HepG2 (cell line): ENCODE results near the gene KIF6. TPM values are rescaled to one million over a fixed set of nuclear protein-coding genes. Genes with fewer than 3 reads are reported as not detected.

Experiments used
- ATAC-seq: fragments of 200-7000 bp; cut with Tn5 transposase; 3 replicates; pipeline ENCODE4 v1.9.1; 2020; ENCODE audit warnings: mild to moderate bottlenecking, moderate library complexity
- BruUV-seq: library from RNA; stranded (reverse); fragments of 400-500 nt; replicated peaks from 2 replicates; lab custom pipeline; 2021; lab: Mats Ljungman, UMichigan
- CTCF ChIA-PET: fragments of 300-600 bp; formaldehyde crosslinking; extraction: SDS; loops from one replicate; lab custom pipeline; 2021; ENCODE audit warnings: low total read pairs, inconsistent platforms, low intra/inter-chr PET ratio; lab: Yijun Ruan, JAX
- POLR2A ChIA-PET: fragments of 350-600 bp; sonication (Branson Sonifier 250); formaldehyde crosslinking; loops from one replicate; lab custom pipeline; 2020; ENCODE audit warnings: antibody characterized with exemption, inconsistent platforms; lab: Yijun Ruan, JAX
- DNase-seq: peaks from one replicate; pipeline ENCODE4 v3.0.0-alpha.2; 2015; ENCODE audit warnings: low spot score
- FAIRE-seq: peaks from 3 replicates; lab custom pipeline; 2011; peaks lifted over from hg19 to GRCh38; lab: Jason Lieb, UNC
- H2AFZ ChIP-seq: one replicate; pipeline ENCODE4 v1.6.1; 2011; ENCODE audit warnings: low read length, inconsistent platforms
- H3K27ac ChIP-seq: fragments of 300-600 bp; 3 replicates; pipeline ENCODE4 v1.8.0; 2011; ENCODE audit warnings: mixed run types, mild to moderate bottlenecking, mixed read lengths, low read length, inconsistent platforms; ENCODE audit not compliant: insufficient read depth; ENCODE audit errors: extremely low read length
- H3K27me3 ChIP-seq, 2 experiments: fragments of 200-600 bp in 1 of 2; 2 replicates in 1 of 2; 3 replicates in 1 of 2; pipeline versions ENCODE4 v1.6.0 to v1.8.0; 2011; ENCODE audit warnings: low read length in 2 of 2, mild to moderate bottlenecking in 2 of 2, moderate library complexity in 2 of 2, inconsistent platforms in 1 of 2; ENCODE audit not compliant: insufficient read depth in 2 of 2, control insufficient read depth in 1 of 2
- H3K36me3 ChIP-seq, 2 experiments: fragments of 200-600 bp in 1 of 2; replicated peaks in 1 of 2; 2 replicates in 1 of 2; 3 replicates in 1 of 2; pipeline versions ENCODE4 v1.5.1 to v1.8.0; 2011; ENCODE audit warnings: low read length in 2 of 2, inconsistent platforms in 1 of 2; ENCODE audit not compliant: insufficient read depth in 2 of 2, control insufficient read depth in 1 of 2
- H3K4me1 ChIP-seq: 2 replicates; pipeline ENCODE4 v1.5.1; 2012; ENCODE audit warnings: low read length, inconsistent platforms; ENCODE audit not compliant: insufficient read depth
- H3K4me2 ChIP-seq: 2 replicates; pipeline ENCODE4 v1.6.0; 2011; ENCODE audit warnings: low read depth, low read length, inconsistent platforms
- H3K4me3 ChIP-seq, 3 experiments: fragments of 200-600 bp in 1 of 3; sonication (generic), shearing (Covaris generic) in 1 of 3; replicated peaks in 1 of 3; 2 replicates each; pipeline ENCODE4 v1.5.1; 2011 to 2016; ENCODE audit warnings: low read length in 3 of 3, inconsistent platforms in 2 of 3, low read depth in 2 of 3, mild to moderate bottlenecking in 2 of 3, control low read depth in 1 of 3, mixed read lengths in 1 of 3; ENCODE audit not compliant: insufficient read depth in 1 of 3
- H3K79me2 ChIP-seq: one replicate; pipeline ENCODE4 v1.6.1; 2011; ENCODE audit warnings: low read length, inconsistent platforms; ENCODE audit not compliant: insufficient read depth
- H3K9ac ChIP-seq: 2 replicates; pipeline ENCODE4 v1.6.0; 2011; ENCODE audit warnings: mild to moderate bottlenecking, low read depth, low read length, inconsistent platforms; ENCODE audit not compliant: insufficient read depth
- H3K9me3 ChIP-seq: 2 replicates; pipeline ENCODE4 v1.5.1; 2012; ENCODE audit warnings: mild to moderate bottlenecking, low read length
- H4K20me1 ChIP-seq: 2 replicates; pipeline ENCODE4 v1.6.0; 2011; ENCODE audit warnings: inconsistent platforms, mild to moderate bottlenecking, low read length, moderate library complexity; ENCODE audit not compliant: insufficient read depth
- ATF7 ChIP-seq, 2 experiments: fragments of 450-650 bp in 1 of 2; sonication (generic) in 1 of 2; formaldehyde crosslinking in 1 of 2; IDR thresholded peaks; 2 replicates each; pipeline versions ENCODE4 v1.4.0 to v1.6.1; 2016 to 2020; ENCODE audit warnings: antibody characterized with exemption in 1 of 2, mild to moderate bottlenecking in 1 of 2, missing genetic modification reagents in 1 of 2
- BRF2 ChIP-seq: sonication (generic); formaldehyde crosslinking; IDR thresholded peaks from 2 replicates; pipeline ENCODE4 v1.8.1; 2022; ENCODE audit warnings: mild to moderate bottlenecking, missing genetic modification reagents
- CREB1 ChIP-seq, 2 experiments: fragments of 450-650 bp in 1 of 2; IDR thresholded peaks; 2 replicates each; pipeline ENCODE4 v1.6.1; 2016 to 2017; ENCODE audit warnings: control low read depth in 1 of 2, mild to moderate bottlenecking in 1 of 2, missing compliant biosample characterization in 1 of 2, missing genetic modification characterization in 1 of 2
- NPAS2 ChIP-seq: sonication (generic); formaldehyde crosslinking; IDR thresholded peaks from 2 replicates; pipeline ENCODE4 v1.8.0; 2022; ENCODE audit warnings: mild to moderate bottlenecking, missing genetic modification reagents, borderline replicate concordance
- RARG ChIP-seq: sonication (generic); formaldehyde crosslinking; IDR thresholded peaks from 2 replicates; pipeline ENCODE4 v1.4.0; 2020; ENCODE audit warnings: low read depth, mild to moderate bottlenecking, missing genetic modification reagents
- ZNF430 ChIP-seq: sonication (generic); formaldehyde crosslinking; IDR thresholded peaks from 2 replicates; pipeline ENCODE4 v1.9.0; 2021; ENCODE audit warnings: mild to moderate bottlenecking, missing genetic modification reagents
- ZNF670 ChIP-seq: sonication (generic); formaldehyde crosslinking; IDR thresholded peaks from 2 replicates; pipeline ENCODE4 v1.8.0; 2022; ENCODE audit warnings: mild to moderate bottlenecking, missing genetic modification reagents, borderline replicate concordance
- whole genome bisulfite sequencing: methylation state at CpG from one replicate; pipeline ENCODE4 v1.1.6; 2017; ENCODE audit warnings: low lambda C conversion rate; 5-methylcytosine and 5-hydroxymethylcytosine counted together
- in situ Hi-C: cut with HindIII; loops from 2 replicates; pipeline ENCODE4 v1.10.0; 2017; ENCODE audit warnings: low pct_unique_long_range_greater_than_20kb; ENCODE audit not compliant: extremely low pct_ligation_motif_present
- intact Hi-C: fragments of 100-400 bp; cut with micrococcal nuclease; formaldehyde crosslinking; loops from one replicate; pipeline ENCODE4 v1.10.0; 2022; ENCODE audit not compliant: unreplicated experiment
- polyA plus RNA-seq, 8 experiments: library from polyadenylated mRNA; depleted of rRNA in 3 of 8; stranded (reverse) in 7 of 8; unstranded in 1 of 8; fragments of >200 nt; fragmentation: Illumina TruSeq in 4 of 8; extraction: Trizol in 4 of 8; gene quantifications; 2 replicates each; pipeline versions ENCODE4 v1.2.1 to v1.2.3, GENCODE V29; 2011 to 2016; ENCODE audit warnings: low read depth in 4 of 8, missing spikeins in 1 of 8, mixed read lengths in 1 of 8; ENCODE audit not compliant: insufficient read depth in 1 of 8
- total RNA-seq, 5 experiments: library from RNA; depleted of rRNA; stranded (reverse); fragments of >200 nt; fragmentation: Illumina TruSeq; extraction: Trizol; gene quantifications; 2 replicates each; pipeline ENCODE4 v1.2.3, GENCODE V29; 2016; ENCODE audit warnings: low read depth in 1 of 5
- TF ChIP-seq, protein P1 (sequence below): sonication (generic); formaldehyde crosslinking; IDR thresholded peaks from 2 replicates; pipeline ENCODE4 v1.4.0; 2020; ENCODE audit warnings: missing genetic modification reagents

Gene KIF6
- total and polyA plus RNA-seq, 2 of the 13 experiments (the other 11 are each of a cell fraction or from before 2014, with no cell fraction given): 0.04 to 0.27 TPM

DNA sequence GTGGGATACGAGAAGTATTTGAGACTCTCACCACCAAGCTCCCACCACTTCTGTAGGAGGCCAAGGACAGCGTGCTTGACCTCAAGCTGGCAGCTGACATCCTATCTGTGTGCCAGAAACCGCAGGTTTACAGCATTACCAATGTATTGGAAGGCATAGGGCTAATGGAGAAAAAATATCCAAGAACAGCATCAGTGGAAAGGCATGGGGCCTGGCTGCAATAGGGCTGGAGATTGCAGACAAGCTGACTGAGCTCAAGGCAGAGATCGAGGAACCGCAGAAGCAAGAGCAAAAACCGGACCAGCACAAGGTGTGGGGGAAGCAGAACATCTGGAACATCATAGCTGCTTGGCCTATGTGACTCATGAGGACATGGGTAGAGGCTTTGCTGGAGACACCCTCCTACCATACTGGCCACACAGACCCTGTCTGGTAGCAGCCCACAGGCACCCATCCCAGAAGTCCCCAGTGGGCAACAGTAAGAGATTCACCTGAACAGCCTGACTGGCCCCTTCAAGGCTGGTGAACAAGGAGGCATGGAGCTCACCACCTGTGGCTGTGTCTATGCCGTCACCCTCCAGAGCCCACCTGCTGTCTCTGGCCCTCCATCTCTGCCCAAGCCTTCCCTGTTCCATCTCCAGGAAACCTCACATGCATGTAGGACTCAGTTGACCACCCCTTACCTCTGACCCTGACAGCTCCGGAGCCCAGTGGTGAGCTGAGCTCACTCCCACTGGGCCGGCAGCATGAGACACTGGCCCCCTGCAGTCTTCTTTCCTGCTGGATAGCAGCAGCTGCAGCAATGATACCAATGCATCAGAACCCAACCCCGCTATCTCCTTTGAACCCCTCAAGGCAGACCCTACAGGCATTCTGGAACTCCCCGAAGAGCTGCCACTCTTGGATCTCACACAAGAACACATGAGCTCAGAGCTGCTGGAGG, 171.1 kb downstream of the KIF6 start:
- POLR2A ChIA-PET: no interaction called here
- no peak for TF ChIP-seq ATF7 (IDR thresholded peaks at IDR 0.05)
- TF ChIP-seq ATF7 (CRISPR knock-in tag; IDR thresholded peaks at IDR 0.05): no peak
- no peak for TF ChIP-seq NPAS2 (CRISPR knock-in tag)
- no peak for TF ChIP-seq ZNF430 (CRISPR knock-in tag)
- no peak for TF ChIP-seq RARG (CRISPR knock-in tag)
- TF ChIP-seq CREB1 (IDR thresholded peaks at IDR 0.05): no peak
- no peak for TF ChIP-seq CREB1 (CRISPR knock-in tag; IDR thresholded peaks at IDR 0.05)
- TF ChIP-seq BRF2 (CRISPR knock-in tag): no peak
- TF ChIP-seq, protein P1, sequence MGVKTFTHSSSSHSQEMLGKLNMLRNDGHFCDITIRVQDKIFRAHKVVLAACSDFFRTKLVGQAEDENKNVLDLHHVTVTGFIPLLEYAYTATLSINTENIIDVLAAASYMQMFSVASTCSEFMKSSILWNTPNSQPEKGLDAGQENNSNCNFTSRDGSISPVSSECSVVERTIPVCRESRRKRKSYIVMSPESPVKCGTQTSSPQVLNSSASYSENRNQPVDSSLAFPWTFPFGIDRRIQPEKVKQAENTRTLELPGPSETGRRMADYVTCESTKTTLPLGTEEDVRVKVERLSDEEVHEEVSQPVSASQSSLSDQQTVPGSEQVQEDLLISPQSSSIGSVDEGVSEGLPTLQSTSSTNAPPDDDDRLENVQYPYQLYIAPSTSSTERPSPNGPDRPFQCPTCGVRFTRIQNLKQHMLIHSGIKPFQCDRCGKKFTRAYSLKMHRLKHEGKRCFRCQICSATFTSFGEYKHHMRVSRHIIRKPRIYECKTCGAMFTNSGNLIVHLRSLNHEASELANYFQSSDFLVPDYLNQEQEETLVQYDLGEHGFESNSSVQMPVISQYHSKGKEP (CRISPR knock-in tag): no peak
- no peak for TF ChIP-seq ZNF670 (CRISPR knock-in tag)
- FAIRE-seq: no peak

More for the DNA sequence above, 171.1 kb downstream of the KIF6 start:
- CTCF ChIA-PET: no interaction called here
- no peaks in the 10 kb centered on the region for H3K4me1 ChIP-seq
- 30% methylated on average over 11 of the region's 11 CpGs for WGBS
- no peak overlapping the region for H3K9ac ChIP-seq
- no peak overlapping the region for H3K4me2 ChIP-seq
- intact Hi-C loops: no loop called here
- no peak overlapping the region for H2AFZ ChIP-seq
- no peak for DNase-seq
- no peak overlapping the region for H3K27ac ChIP-seq
- no peaks in the 10 kb centered on the region for H3K9me3 ChIP-seq
- no peaks in the 10 kb centered on the region; a peak in 2 of 5 replicates for H3K27me3 ChIP-seq
- H3K36me3 ChIP-seq: no peaks in the 10 kb centered on the region
- H3K79me2 ChIP-seq: no peaks in the 10 kb centered on the region
- no TSS peak for BruUV-seq
- no peak for ATAC-seq
- H3K4me3 ChIP-seq: no peak overlapping the region
- in situ Hi-C loops: no loop called here
- H4K20me1 ChIP-seq: no peaks in the 10 kb centered on the region
